Prostate gland (tissue), 2 donors: ENCODE data around the gene NPHS1. TPM values are rescaled to one million over a fixed set of nuclear protein-coding genes. Genes with fewer than 3 reads are reported as not detected.
A peak's percentile ranks its signal among the peaks of the same experiment; 100 is the strongest.

Experiments
- DNase-seq: peaks from one replicate; pipeline ENCODE4 v3.0.0-alpha.2; 2019; ENCODE audit warnings: low spot score
- H3K27ac ChIP-seq, 2 donors: fragments of 200-600 bp; sonication (generic); 2 replicates each; pipeline ENCODE4 v1.5.1; 2017 to 2019
- H3K27me3 ChIP-seq: fragments of 200-600 bp; sonication (generic); replicated peaks from 2 replicates; pipeline ENCODE4 v1.5.1; 2019; ENCODE audit not compliant: insufficient read depth
- H3K36me3 ChIP-seq, 2 donors: fragments of 200-600 bp; sonication (generic); 1 replicate in 1 of 2; 2 replicates in 1 of 2; pipeline versions ENCODE4 v1.5.1 to v1.8.1; 2017 to 2019
- H3K4me1 ChIP-seq: fragments of 200-600 bp; sonication (generic); replicated peaks from 2 replicates; pipeline ENCODE4 v1.5.1; 2019
- H3K4me3 ChIP-seq, 2 donors: fragments of 200-600 bp; sonication (generic); 2 replicates each; pipeline ENCODE4 v1.5.1; 2017 to 2019
- H3K9me3 ChIP-seq: fragments of 200-600 bp; sonication (generic); 2 replicates; pipeline ENCODE4 v1.5.1; 2017
- POLR2A ChIP-seq: fragments of 450-650 bp; IDR thresholded peaks from one replicate; pipeline ENCODE4 v1.6.1; 2016; ENCODE audit warnings: antibody characterized with exemption, mild to moderate bottlenecking
- POLR2AphosphoS5 ChIP-seq: sonication (generic); formaldehyde crosslinking; IDR thresholded peaks from one replicate; pipeline ENCODE4 v1.6.1; 2017; ENCODE audit warnings: antibody characterized with exemption
- WGBS: methylation state at CpG from one replicate; pipeline ENCODE4 v1.1.5; 2018; 5-methylcytosine and 5-hydroxymethylcytosine counted together
- intact Hi-C: fragments of 100-400 bp; cut with DNase I; formaldehyde crosslinking; loops from one replicate; pipeline ENCODE4 v1.14.2; 2022
- total RNA-seq, 2 donors: library from RNA; depleted of rRNA; stranded (reverse); fragments of >200 nt; gene quantifications; one replicate each; pipeline ENCODE4 v1.1.0, GENCODE V29; 2016
- TF ChIP-seq, protein P1 (sequence below), 4 experiments: fragments of 200-600 bp in 2 of 4; fragments of 450-650 bp in 2 of 4; sonication (generic) in 2 of 4; IDR thresholded peaks; 1 replicate in 3 of 4; 2 replicates in 1 of 4; pipeline ENCODE4 v1.5.1; 2016 to 2019; ENCODE audit warnings: antibody characterized with exemption in 4 of 4, mild to moderate bottlenecking in 2 of 4, moderate library complexity in 2 of 4

Gene NPHS1
- total RNA-seq, 2 donors from 2014 or later: 0.23 TPM; not detected in 1

DNA sequence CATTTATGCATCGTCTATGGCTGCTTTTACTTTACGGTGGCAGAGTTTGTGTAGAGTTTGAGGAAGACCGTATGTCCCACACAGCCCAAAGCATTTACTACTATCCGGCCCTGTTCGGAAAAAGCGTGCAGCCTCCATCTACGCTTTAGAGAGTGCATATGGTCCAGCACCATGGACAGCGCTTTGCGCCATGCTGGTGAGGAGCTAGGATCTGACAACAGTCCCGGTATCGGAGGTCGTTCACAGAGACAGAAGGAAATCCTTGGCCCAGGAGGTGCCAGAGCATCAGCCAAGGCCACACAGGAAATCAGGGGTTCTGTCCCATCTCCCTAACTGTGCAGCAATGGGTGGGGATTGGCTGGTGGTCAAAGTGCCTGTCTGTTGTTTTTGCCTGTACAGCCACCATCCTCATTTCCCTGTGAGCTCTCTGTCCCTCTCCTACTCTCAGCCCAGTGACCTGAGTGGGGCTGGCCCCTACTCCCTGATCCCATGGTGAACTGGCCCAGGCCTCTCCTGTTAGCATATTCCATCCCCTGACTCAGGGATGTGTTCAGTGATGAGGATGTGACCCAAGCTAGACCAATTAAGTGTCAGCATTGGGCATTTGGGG is 23.5 kb downstream of the NPHS1 start:
- H3K9me3 ChIP-seq: no peaks in the 10 kb centered on the region
- no peaks in the 10 kb centered on the region for H3K36me3 ChIP-seq
- H3K27me3 ChIP-seq: no peaks in the 10 kb centered on the region
- peak; percentile 37 for DNase-seq
- no peak overlapping the region for H3K27ac ChIP-seq
- H3K4me3 ChIP-seq: no peak overlapping the region
- H3K4me1 ChIP-seq: no peaks in the 10 kb centered on the region
- 8% methylated on average over 12 of the region's 12 CpGs for WGBS
- TF ChIP-seq POLR2AphosphoS5: no peak
- TF ChIP-seq, protein P1, sequence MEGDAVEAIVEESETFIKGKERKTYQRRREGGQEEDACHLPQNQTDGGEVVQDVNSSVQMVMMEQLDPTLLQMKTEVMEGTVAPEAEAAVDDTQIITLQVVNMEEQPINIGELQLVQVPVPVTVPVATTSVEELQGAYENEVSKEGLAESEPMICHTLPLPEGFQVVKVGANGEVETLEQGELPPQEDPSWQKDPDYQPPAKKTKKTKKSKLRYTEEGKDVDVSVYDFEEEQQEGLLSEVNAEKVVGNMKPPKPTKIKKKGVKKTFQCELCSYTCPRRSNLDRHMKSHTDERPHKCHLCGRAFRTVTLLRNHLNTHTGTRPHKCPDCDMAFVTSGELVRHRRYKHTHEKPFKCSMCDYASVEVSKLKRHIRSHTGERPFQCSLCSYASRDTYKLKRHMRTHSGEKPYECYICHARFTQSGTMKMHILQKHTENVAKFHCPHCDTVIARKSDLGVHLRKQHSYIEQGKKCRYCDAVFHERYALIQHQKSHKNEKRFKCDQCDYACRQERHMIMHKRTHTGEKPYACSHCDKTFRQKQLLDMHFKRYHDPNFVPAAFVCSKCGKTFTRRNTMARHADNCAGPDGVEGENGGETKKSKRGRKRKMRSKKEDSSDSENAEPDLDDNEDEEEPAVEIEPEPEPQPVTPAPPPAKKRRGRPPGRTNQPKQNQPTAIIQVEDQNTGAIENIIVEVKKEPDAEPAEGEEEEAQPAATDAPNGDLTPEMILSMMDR (IDR thresholded peaks at IDR 0.05): no peak
- intact Hi-C loops: no loop called here

DNA sequence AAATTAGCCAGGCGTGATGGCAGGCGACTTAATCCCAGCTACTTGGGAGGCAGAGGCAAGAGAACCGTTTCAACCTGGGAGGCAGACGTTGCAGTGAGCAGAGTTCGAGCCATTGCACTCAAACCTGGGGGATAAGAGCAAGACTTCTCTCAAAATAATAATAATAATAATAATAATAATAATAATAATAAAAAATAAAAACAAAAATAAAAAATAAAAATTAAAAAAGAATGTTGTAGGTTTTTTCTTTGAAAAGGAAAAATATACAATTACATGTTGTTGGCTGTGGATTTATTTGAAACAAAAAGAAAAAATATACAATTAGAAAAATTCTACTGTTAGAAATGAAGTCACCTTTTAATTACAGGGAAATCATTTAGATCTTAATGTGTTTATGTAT is 28.2 kb downstream of the NPHS1 start:
- no peaks in the 10 kb centered on the region for H3K27me3 ChIP-seq
- H3K4me3 ChIP-seq: no peak overlapping the region
- no peak for DNase-seq
- intact Hi-C loops: no loop called here
- WGBS: 94% methylated on average over 5 of the region's 5 CpGs
- H3K36me3 ChIP-seq: no peaks in the 10 kb centered on the region
- no peak overlapping the region for H3K27ac ChIP-seq
- no peaks in the 10 kb centered on the region for H3K4me1 ChIP-seq
- TF ChIP-seq POLR2A (no peak), POLR2AphosphoS5 (no peak)
- TF ChIP-seq, protein P1 (IDR thresholded peaks at IDR 0.05): no peak
- H3K9me3 ChIP-seq: no peaks in the 10 kb centered on the region

DNA sequence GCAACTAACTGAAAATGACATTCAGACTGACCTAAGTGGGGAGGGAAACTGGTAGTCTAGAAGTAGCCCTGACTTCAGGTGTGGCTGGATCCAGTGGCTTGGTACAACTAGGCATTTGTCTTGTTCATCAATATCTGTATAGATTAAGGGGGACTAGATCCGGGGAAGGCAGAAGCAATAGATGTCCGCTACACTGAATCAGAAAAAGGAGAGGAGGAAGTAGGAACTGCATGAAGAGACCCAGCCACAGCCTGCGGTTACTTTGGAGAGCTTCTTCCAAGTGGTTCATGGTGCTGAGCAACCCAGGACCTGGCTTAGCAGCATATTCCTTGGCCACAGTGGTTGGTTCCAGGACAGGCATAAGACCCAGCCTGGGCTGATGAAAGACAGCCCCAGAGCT is 29.7 kb downstream of the NPHS1 start:
- Histone ChIP-seq H3K4me3 (no peak overlapping the region), H3K27ac (no peak overlapping the region), H3K4me1 (no peaks in the 10 kb centered on the region), H3K9me3 (no peaks in the 10 kb centered on the region), H3K36me3 (no peaks in the 10 kb centered on the region), H3K27me3 (no peaks in the 10 kb centered on the region)
- intact Hi-C loops: no loop called here
- TF ChIP-seq, protein P1 (IDR thresholded peaks at IDR 0.05): no peak
- TF ChIP-seq POLR2AphosphoS5: no peak
- TF ChIP-seq POLR2A: no peak
- 69% methylated on average over 3 of the region's 3 CpGs for WGBS
- no peak for DNase-seq

DNA sequence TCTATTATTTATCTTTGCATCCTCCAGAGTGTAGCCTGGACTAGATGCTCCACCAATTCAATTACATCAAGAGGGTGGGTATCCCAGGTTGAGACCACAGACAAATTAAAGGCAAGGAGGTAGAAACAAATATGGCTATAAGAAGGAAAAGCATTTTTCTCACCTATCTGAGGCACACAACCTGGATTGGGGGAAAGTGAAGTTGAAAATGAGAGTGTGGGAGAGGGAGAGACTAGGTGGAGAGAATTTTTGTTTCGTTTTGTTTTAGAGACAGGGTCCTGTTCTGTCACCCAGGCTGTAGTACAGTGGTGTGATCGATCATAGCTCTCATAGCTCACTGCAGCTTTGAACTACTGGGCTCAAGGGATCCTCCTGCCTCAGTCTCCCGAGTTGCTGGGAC is 33.9 kb downstream of the NPHS1 start:
- Histone ChIP-seq H3K27me3 (no peaks in the 10 kb centered on the region), H3K4me3 (no peak overlapping the region), H3K27ac (no peak overlapping the region), H3K4me1 (no peaks in the 10 kb centered on the region), H3K36me3 (no peaks in the 10 kb centered on the region), H3K9me3 (no peaks in the 10 kb centered on the region)
- TF ChIP-seq POLR2AphosphoS5: no peak
- no peak for TF ChIP-seq POLR2A
- TF ChIP-seq, protein P1 (IDR thresholded peaks at IDR 0.05): no peak
- WGBS: 78% methylated on average over 3 of the region's 3 CpGs
- intact Hi-C loops: no loop called here
- DNase-seq: no peak

DNA sequence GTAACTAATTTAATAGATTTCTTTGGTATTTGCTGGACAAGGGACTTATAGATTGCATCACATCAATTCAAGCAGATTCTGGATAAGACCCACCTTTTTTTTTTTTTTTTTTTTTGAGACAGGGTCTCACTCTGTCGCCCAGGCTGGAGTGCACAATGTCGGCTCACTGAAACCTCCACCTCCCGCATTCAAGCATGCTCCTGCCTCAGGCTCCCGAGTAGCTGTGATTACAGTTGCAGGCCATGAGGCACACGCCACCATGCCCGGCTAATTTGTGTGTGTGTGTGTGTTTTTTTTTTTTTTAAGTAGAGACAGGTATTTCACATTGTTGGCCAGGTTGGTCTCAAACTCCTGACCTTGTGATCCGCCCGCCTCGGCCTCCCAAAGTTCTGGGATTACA is 35.5 kb downstream of the NPHS1 start:
- WGBS: 79% methylated on average over 9 of the region's 9 CpGs

More for the DNA sequence above, 35.5 kb downstream of the NPHS1 start:
- TF ChIP-seq, protein P1 (IDR thresholded peaks at IDR 0.05): no peak
- TF ChIP-seq POLR2A (no peak), POLR2AphosphoS5 (no peak)
- H3K4me1 ChIP-seq: no peaks in the 10 kb centered on the region
- H3K27me3 ChIP-seq: no peaks in the 10 kb centered on the region
- intact Hi-C loops: no loop called here
- no peak overlapping the region for H3K4me3 ChIP-seq
- no peaks in the 10 kb centered on the region for H3K9me3 ChIP-seq
- H3K27ac ChIP-seq: no peak overlapping the region
- no peaks in the 10 kb centered on the region for H3K36me3 ChIP-seq
- DNase-seq: no peak
